ENCODE data around the gene ARPC3.

GRCh38 chr12:110451263-110451662 lies 1.1 kb upstream of the ARPC3 start:
- no peak for TF ChIP-seq POLR2A (IDR thresholded peaks at IDR 0.05; ENCODE audit: low read depth, low read length)
- no peak for TF ChIP-seq ZBED1 (IDR thresholded peaks at IDR 0.05; ENCODE audit: borderline replicate concordance)
- TF ChIP-seq, protein P1, sequence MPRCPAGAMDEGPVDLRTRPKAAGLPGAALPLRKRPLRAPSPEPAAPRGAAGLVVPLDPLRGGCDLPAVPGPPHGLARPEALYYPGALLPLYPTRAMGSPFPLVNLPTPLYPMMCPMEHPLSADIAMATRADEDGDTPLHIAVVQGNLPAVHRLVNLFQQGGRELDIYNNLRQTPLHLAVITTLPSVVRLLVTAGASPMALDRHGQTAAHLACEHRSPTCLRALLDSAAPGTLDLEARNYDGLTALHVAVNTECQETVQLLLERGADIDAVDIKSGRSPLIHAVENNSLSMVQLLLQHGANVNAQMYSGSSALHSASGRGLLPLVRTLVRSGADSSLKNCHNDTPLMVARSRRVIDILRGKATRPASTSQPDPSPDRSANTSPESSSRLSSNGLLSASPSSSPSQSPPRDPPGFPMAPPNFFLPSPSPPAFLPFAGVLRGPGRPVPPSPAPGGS (IDR thresholded peaks at IDR 0.05; ENCODE audit: borderline replicate concordance, insufficient read depth, low read depth, low read length, poor library complexity, severe bottlenecking), result no peak
- TF ChIP-seq NFIC (IDR thresholded peaks at IDR 0.05; ENCODE audit: low read depth, low read length), result no peak
- TF ChIP-seq SPI1 (IDR thresholded peaks at IDR 0.05; ENCODE audit: borderline replicate concordance, insufficient read depth, low read depth, low read length), result no peak
- TF ChIP-seq RAD21 (IDR thresholded peaks at IDR 0.05; ENCODE audit: insufficient read depth, low read depth, low read length), result no peak
- TF ChIP-seq TCF7 (IDR thresholded peaks at IDR 0.05; ENCODE audit: borderline replicate concordance), result no peak
- TF ChIP-seq BACH1 (IDR thresholded peaks at IDR 0.05; ENCODE audit: borderline replicate concordance), result no peak
- no peak for TF ChIP-seq POLR2AphosphoS2 (IDR thresholded peaks at IDR 0.05; ENCODE audit: low read depth, low read length)
- TF ChIP-seq MYC (IDR thresholded peaks at IDR 0.05; ENCODE audit: insufficient read depth, insufficient read length, insufficient replicate concordance, low read length, severe bottlenecking), result no peak
- TF ChIP-seq, protein P2, sequence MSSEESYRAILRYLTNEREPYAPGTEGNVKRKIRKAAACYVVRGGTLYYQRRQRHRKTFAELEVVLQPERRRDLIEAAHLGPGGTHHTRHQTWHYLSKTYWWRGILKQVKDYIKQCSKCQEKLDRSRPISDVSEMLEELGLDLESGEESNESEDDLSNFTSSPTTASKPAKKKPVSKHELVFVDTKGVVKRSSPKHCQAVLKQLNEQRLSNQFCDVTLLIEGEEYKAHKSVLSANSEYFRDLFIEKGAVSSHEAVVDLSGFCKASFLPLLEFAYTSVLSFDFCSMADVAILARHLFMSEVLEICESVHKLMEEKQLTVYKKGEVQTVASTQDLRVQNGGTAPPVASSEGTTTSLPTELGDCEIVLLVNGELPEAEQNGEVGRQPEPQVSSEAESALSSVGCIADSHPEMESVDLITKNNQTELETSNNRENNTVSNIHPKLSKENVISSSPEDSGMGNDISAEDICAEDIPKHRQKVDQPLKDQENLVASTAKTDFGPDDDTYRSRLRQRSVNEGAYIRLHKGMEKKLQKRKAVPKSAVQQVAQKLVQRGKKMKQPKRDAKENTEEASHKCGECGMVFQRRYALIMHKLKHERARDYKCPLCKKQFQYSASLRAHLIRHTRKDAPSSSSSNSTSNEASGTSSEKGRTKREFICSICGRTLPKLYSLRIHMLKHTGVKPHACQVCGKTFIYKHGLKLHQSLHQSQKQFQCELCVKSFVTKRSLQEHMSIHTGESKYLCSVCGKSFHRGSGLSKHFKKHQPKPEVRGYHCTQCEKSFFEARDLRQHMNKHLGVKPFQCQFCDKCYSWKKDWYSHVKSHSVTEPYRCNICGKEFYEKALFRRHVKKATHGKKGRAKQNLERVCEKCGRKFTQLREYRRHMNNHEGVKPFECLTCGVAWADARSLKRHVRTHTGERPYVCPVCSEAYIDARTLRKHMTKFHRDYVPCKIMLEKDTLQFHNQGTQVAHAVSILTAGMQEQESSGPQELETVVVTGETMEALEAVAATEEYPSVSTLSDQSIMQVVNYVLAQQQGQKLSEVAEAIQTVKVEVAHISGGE (CRISPR knock-in tag; IDR thresholded peaks at IDR 0.05), result no peak
- TF ChIP-seq DPF2 (IDR thresholded peaks at IDR 0.05), result no peak
- TF ChIP-seq, protein P3, sequence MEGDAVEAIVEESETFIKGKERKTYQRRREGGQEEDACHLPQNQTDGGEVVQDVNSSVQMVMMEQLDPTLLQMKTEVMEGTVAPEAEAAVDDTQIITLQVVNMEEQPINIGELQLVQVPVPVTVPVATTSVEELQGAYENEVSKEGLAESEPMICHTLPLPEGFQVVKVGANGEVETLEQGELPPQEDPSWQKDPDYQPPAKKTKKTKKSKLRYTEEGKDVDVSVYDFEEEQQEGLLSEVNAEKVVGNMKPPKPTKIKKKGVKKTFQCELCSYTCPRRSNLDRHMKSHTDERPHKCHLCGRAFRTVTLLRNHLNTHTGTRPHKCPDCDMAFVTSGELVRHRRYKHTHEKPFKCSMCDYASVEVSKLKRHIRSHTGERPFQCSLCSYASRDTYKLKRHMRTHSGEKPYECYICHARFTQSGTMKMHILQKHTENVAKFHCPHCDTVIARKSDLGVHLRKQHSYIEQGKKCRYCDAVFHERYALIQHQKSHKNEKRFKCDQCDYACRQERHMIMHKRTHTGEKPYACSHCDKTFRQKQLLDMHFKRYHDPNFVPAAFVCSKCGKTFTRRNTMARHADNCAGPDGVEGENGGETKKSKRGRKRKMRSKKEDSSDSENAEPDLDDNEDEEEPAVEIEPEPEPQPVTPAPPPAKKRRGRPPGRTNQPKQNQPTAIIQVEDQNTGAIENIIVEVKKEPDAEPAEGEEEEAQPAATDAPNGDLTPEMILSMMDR (IDR thresholded peaks at IDR 0.05 in 2 of 3, conservative IDR thresholded peaks at IDR 0.05 in 1 of 3; ENCODE audit: control insufficient read depth in 2 of 3, extremely low read depth in 1 of 3, insufficient read depth in 1 of 3, low read depth in 3 of 3, low read length in 3 of 3), result no peak

All from GM12878 (cell line).